HCT116 (cell line): Measurements from ENCODE around the gene CHST11. TPM values are rescaled to one million over a fixed set of nuclear protein-coding genes. Genes with fewer than 3 reads are reported as not detected.

Experiments used
- ATAC-seq: fragments of 200-7000 bp; cut with Tn5 transposase; 2 replicates; pipeline ENCODE4 v1.9.1; 2020; ENCODE audit warnings: mild to moderate bottlenecking, moderate library complexity
- BruUV-seq: library from RNA; stranded (reverse); fragments of 400-500 nt; replicated peaks from 2 replicates; lab custom pipeline; 2021; lab: Mats Ljungman, UMichigan
- CTCF ChIA-PET: fragments of 300-600 bp; sonication (Branson Sonifier 250); formaldehyde crosslinking; loops from one replicate; lab custom pipeline; 2021; ENCODE audit warnings: antibody characterized with exemption; lab: Charles Lee
- POLR2A ChIA-PET: fragments of 300-600, 350-600 bp; sonication (Branson Sonifier 250); formaldehyde crosslinking; loops from one replicate; lab custom pipeline; 2021; ENCODE audit warnings: antibody characterized with exemption; lab: Charles Lee
- RAD21 ChIA-PET, 2 experiments: fragments of 300-600 bp; sonication (Branson Sonifier 250); formaldehyde crosslinking; loops; one replicate each; lab custom pipeline; 2023; ENCODE audit warnings: low total read pairs in 2 of 2; ENCODE audit not compliant: uncharacterized antibody in 2 of 2, unreplicated experiment in 2 of 2, low non-redundant PET in 1 of 2; lab: Charles Lee
- DNase-seq: peaks from one replicate; pipeline ENCODE4 v3.0.0-alpha.2; 2010; ENCODE audit warnings: low read depth, low spot score
- H2AFZ ChIP-seq: fragments of 200-600 bp; shearing (Covaris generic), sonication (generic); 2 replicates; pipeline ENCODE4 v1.6.1; 2017; ENCODE audit warnings: low read depth, mixed run types, mixed read lengths, antibody characterized with exemption, low read length; ENCODE audit not compliant: poor library complexity, severe bottlenecking
- H3K27ac ChIP-seq: 2 replicates; pipeline ENCODE4 v1.5.1; 2012; ENCODE audit warnings: low read depth, low read length
- H3K27me3 ChIP-seq: fragments of 200-600 bp; sonication (generic); 2 replicates; pipeline ENCODE4 v1.6.1; 2016; ENCODE audit warnings: mixed run types, low read length, mixed read lengths; ENCODE audit not compliant: insufficient read depth
- H3K36me3 ChIP-seq, 2 experiments: fragments of 200-500 bp in 1 of 2; fragments of 200-600 bp in 1 of 2; sonication (Bioruptor generic) in 1 of 2; sonication (generic) in 1 of 2; 2 replicates each; pipeline versions ENCODE4 v1.5.1 to v1.6.1; 2014 to 2016; ENCODE audit warnings: low read length in 2 of 2, inconsistent platforms in 1 of 2, mixed read lengths in 1 of 2, mixed run types in 1 of 2; ENCODE audit not compliant: insufficient read depth in 2 of 2, control insufficient read depth in 1 of 2
- H3K4me1 ChIP-seq, 2 experiments: fragments of 200-600 bp in 1 of 2; sonication (generic) in 1 of 2; 2 replicates each; pipeline versions ENCODE4 v1.5.1 to v1.6.1; 2012 to 2017; ENCODE audit warnings: low read length in 2 of 2, inconsistent platforms in 1 of 2, mild to moderate bottlenecking in 1 of 2, mixed read lengths in 1 of 2, mixed run types in 1 of 2, moderate library complexity in 1 of 2; ENCODE audit not compliant: insufficient read depth in 2 of 2, control insufficient read depth in 1 of 2
- H3K4me2 ChIP-seq: fragments of 200-600 bp; sonication (generic); 2 replicates; pipeline ENCODE4 v1.6.1; 2017; ENCODE audit warnings: mixed run types, low read length, mixed read lengths
- H3K4me3 ChIP-seq, 2 experiments: fragments of 200-600 bp in 1 of 2; sonication (generic) in 1 of 2; replicated peaks in 1 of 2; 2 replicates each; pipeline ENCODE4 v1.5.1; 2011 to 2016; ENCODE audit warnings: low read length in 2 of 2, control low read depth in 1 of 2, low read depth in 1 of 2, mild to moderate bottlenecking in 1 of 2, mixed read lengths in 1 of 2, mixed run types in 1 of 2
- H3K79me2 ChIP-seq: fragments of 200-600 bp; sonication (generic); 2 replicates; pipeline ENCODE4 v1.6.1; 2017; ENCODE audit warnings: mild to moderate bottlenecking, mixed run types, low read length, moderate library complexity, mixed read lengths; ENCODE audit not compliant: insufficient read depth
- H3K9ac ChIP-seq: fragments of 200-600 bp; sonication (generic); 2 replicates; pipeline ENCODE4 v1.6.1; 2016; ENCODE audit warnings: low read length, mixed read lengths
- H3K9me2 ChIP-seq: fragments of 200-600 bp; sonication (generic), shearing (Covaris generic); 2 replicates; pipeline ENCODE4 v1.6.1; 2017; ENCODE audit warnings: mixed run types, mild to moderate bottlenecking, moderate library complexity; ENCODE audit not compliant: insufficient read depth
- H3K9me3 ChIP-seq, 2 experiments: fragments of 200-500 bp in 1 of 2; fragments of 200-600 bp in 1 of 2; sonication (Bioruptor generic) in 1 of 2; sonication (generic) in 1 of 2; 2 replicates each; pipeline ENCODE4 v1.6.1; 2014 to 2017; ENCODE audit warnings: low read length in 2 of 2, mixed read lengths in 2 of 2, inconsistent platforms in 1 of 2, low read depth in 1 of 2, mild to moderate bottlenecking in 1 of 2, mixed run types in 1 of 2, moderate library complexity in 1 of 2; ENCODE audit not compliant: control insufficient read depth in 1 of 2, insufficient read depth in 1 of 2
- H4K20me1 ChIP-seq: fragments of 200-600 bp; sonication (generic), shearing (Covaris generic); 2 replicates; pipeline ENCODE4 v1.6.1; 2017; ENCODE audit warnings: mixed run types, mild to moderate bottlenecking, moderate library complexity; ENCODE audit not compliant: insufficient read depth
- CBX3 ChIP-seq: IDR thresholded peaks from 2 replicates; pipeline ENCODE4 v1.6.1; 2012; ENCODE audit warnings: low read depth
- CEBPB ChIP-seq: IDR thresholded peaks from 2 replicates; pipeline ENCODE4 v1.6.1; 2012; ENCODE audit warnings: low read depth
- EZH2phosphoT487 ChIP-seq: fragments of 200-600 bp; IDR thresholded peaks from 2 replicates; pipeline ENCODE4 v1.6.1; 2018; ENCODE audit warnings: antibody characterized with exemption, borderline replicate concordance
- FOSL1 ChIP-seq: IDR thresholded peaks from 2 replicates; pipeline ENCODE4 v1.6.1; 2012; ENCODE audit warnings: low read depth
- JUND ChIP-seq: IDR thresholded peaks from 2 replicates; pipeline ENCODE4 v1.6.1; 2012
- RAD21 ChIP-seq: IDR thresholded peaks from 2 replicates; pipeline ENCODE4 v1.6.1; 2012; ENCODE audit warnings: low read depth, mild to moderate bottlenecking
- REST ChIP-seq: IDR thresholded peaks from 2 replicates; pipeline ENCODE4 v1.6.1; 2012; ENCODE audit warnings: low read depth
- SP1 ChIP-seq: IDR thresholded peaks from 2 replicates; pipeline ENCODE4 v1.6.1; 2012; ENCODE audit warnings: low read depth
- SRF ChIP-seq: IDR thresholded peaks from 2 replicates; pipeline ENCODE4 v1.6.1; 2012; ENCODE audit warnings: low read depth
- TCF7L2 ChIP-seq: IDR thresholded peaks from 2 replicates; pipeline ENCODE4 v1.7.0; 2011; ENCODE audit warnings: borderline replicate concordance, inconsistent platforms; ENCODE audit not compliant: insufficient read depth, insufficient read length; ENCODE audit errors: extremely low read depth
- intact Hi-C: fragments of 100-400 bp; cut with micrococcal nuclease; formaldehyde crosslinking; loops from 2 replicates; pipeline ENCODE4 v1.10.0; 2022
- total RNA-seq: library from RNA; stranded (reverse); gene quantifications from one replicate; pipeline ENCODE4 v1.2.1, GENCODE V29; 2021; ENCODE audit not compliant: unreplicated experiment

Gene CHST11
- total RNA-seq, 1 experiment from 2014 or later: 10.1 TPM

- Histone ChIP-seq H3K27ac (no peak overlapping the region), H3K4me3 (no peak overlapping the region), H3K9ac (no peak overlapping the region), H4K20me1 (no peaks in the 10 kb centered on the region), H3K4me2 (no peak overlapping the region), H3K27me3 (no peaks in the 10 kb centered on the region), H3K9me3 (no peaks in the 10 kb centered on the region), H3K9me2 (no peaks in the 10 kb centered on the region), H3K79me2 (no peaks in the 10 kb centered on the region), H2AFZ (no peak overlapping the region), H3K4me1 (no peaks in the 10 kb centered on the region; a peak in 1 of 4 replicates), H3K36me3 (no peaks in the 10 kb centered on the region)
- POLR2A ChIA-PET: no interaction called here
- RAD21 ChIA-PET: no interaction called here
- no TSS peak for BruUV-seq
- DNase-seq: no peak
- CTCF ChIA-PET: no interaction called here
- no peak for ATAC-seq
- intact Hi-C loops: no loop called here
- no peak for TF ChIP-seq JUND
- TF ChIP-seq EZH2phosphoT487: no peak
- TF ChIP-seq SP1: no peak
- TF ChIP-seq SRF: no peak
- no peak for TF ChIP-seq REST
- TF ChIP-seq RAD21: no peak
- no peak for TF ChIP-seq FOSL1
- no peak for TF ChIP-seq CEBPB
- TF ChIP-seq TCF7L2: no peak
- no peak for TF ChIP-seq CBX3
- TF ChIP-seq, all 23 proteins: peak for 0
Observed at GRCh38 chr12:104723895-104724294, 267.1 kb downstream of the CHST11 start.
